HCT116 (cell line): ENCODE results near the gene TIMM29. TPM values are rescaled to one million over a fixed set of nuclear protein-coding genes. Genes with fewer than 3 reads are reported as not detected.
"Not testable (repeated sequence)": the region's sequence is repeated elsewhere in the genome, so short reads cannot be mapped to it uniquely, and the experiment has no call there.

ENCODE experiments used
- ATAC-seq: fragments of 200-7000 bp; cut with Tn5 transposase; 2 replicates; pipeline ENCODE4 v1.9.1; 2020; ENCODE audit warnings: mild to moderate bottlenecking, moderate library complexity
- BruUV-seq: library from RNA; stranded (reverse); fragments of 400-500 nt; replicated peaks from 2 replicates; lab custom pipeline; 2021; lab: Mats Ljungman, UMichigan
- CTCF ChIA-PET: fragments of 300-600 bp; sonication (Branson Sonifier 250); formaldehyde crosslinking; loops from one replicate; lab custom pipeline; 2021; ENCODE audit warnings: antibody characterized with exemption; lab: Charles Lee
- POLR2A ChIA-PET: fragments of 300-600, 350-600 bp; sonication (Branson Sonifier 250); formaldehyde crosslinking; loops from one replicate; lab custom pipeline; 2021; ENCODE audit warnings: antibody characterized with exemption; lab: Charles Lee
- RAD21 ChIA-PET, 2 experiments: fragments of 300-600 bp; sonication (Branson Sonifier 250); formaldehyde crosslinking; loops; one replicate each; lab custom pipeline; 2023; ENCODE audit warnings: low total read pairs in 2 of 2; ENCODE audit not compliant: uncharacterized antibody in 2 of 2, unreplicated experiment in 2 of 2, low non-redundant PET in 1 of 2; lab: Charles Lee
- DNase-seq: peaks from one replicate; pipeline ENCODE4 v3.0.0-alpha.2; 2010; ENCODE audit warnings: low read depth, low spot score
- H2AFZ ChIP-seq: fragments of 200-600 bp; shearing (Covaris generic), sonication (generic); 2 replicates; pipeline ENCODE4 v1.6.1; 2017; ENCODE audit warnings: low read depth, mixed run types, mixed read lengths, antibody characterized with exemption, low read length; ENCODE audit not compliant: poor library complexity, severe bottlenecking
- H3K27ac ChIP-seq: 2 replicates; pipeline ENCODE4 v1.5.1; 2012; ENCODE audit warnings: low read depth, low read length
- H3K27me3 ChIP-seq: fragments of 200-600 bp; sonication (generic); 2 replicates; pipeline ENCODE4 v1.6.1; 2016; ENCODE audit warnings: mixed run types, low read length, mixed read lengths; ENCODE audit not compliant: insufficient read depth
- H3K36me3 ChIP-seq, 2 experiments: fragments of 200-500 bp in 1 of 2; fragments of 200-600 bp in 1 of 2; sonication (Bioruptor generic) in 1 of 2; sonication (generic) in 1 of 2; 2 replicates each; pipeline versions ENCODE4 v1.5.1 to v1.6.1; 2014 to 2016; ENCODE audit warnings: low read length in 2 of 2, inconsistent platforms in 1 of 2, mixed read lengths in 1 of 2, mixed run types in 1 of 2; ENCODE audit not compliant: insufficient read depth in 2 of 2, control insufficient read depth in 1 of 2
- H3K4me1 ChIP-seq, 2 experiments: fragments of 200-600 bp in 1 of 2; sonication (generic) in 1 of 2; 2 replicates each; pipeline versions ENCODE4 v1.5.1 to v1.6.1; 2012 to 2017; ENCODE audit warnings: low read length in 2 of 2, inconsistent platforms in 1 of 2, mild to moderate bottlenecking in 1 of 2, mixed read lengths in 1 of 2, mixed run types in 1 of 2, moderate library complexity in 1 of 2; ENCODE audit not compliant: insufficient read depth in 2 of 2, control insufficient read depth in 1 of 2
- H3K4me2 ChIP-seq: fragments of 200-600 bp; sonication (generic); 2 replicates; pipeline ENCODE4 v1.6.1; 2017; ENCODE audit warnings: mixed run types, low read length, mixed read lengths
- H3K4me3 ChIP-seq, 2 experiments: fragments of 200-600 bp in 1 of 2; sonication (generic) in 1 of 2; replicated peaks in 1 of 2; 2 replicates each; pipeline ENCODE4 v1.5.1; 2011 to 2016; ENCODE audit warnings: low read length in 2 of 2, control low read depth in 1 of 2, low read depth in 1 of 2, mild to moderate bottlenecking in 1 of 2, mixed read lengths in 1 of 2, mixed run types in 1 of 2
- H3K79me2 ChIP-seq: fragments of 200-600 bp; sonication (generic); 2 replicates; pipeline ENCODE4 v1.6.1; 2017; ENCODE audit warnings: mild to moderate bottlenecking, mixed run types, low read length, moderate library complexity, mixed read lengths; ENCODE audit not compliant: insufficient read depth
- H3K9ac ChIP-seq: fragments of 200-600 bp; sonication (generic); 2 replicates; pipeline ENCODE4 v1.6.1; 2016; ENCODE audit warnings: low read length, mixed read lengths
- H3K9me2 ChIP-seq: fragments of 200-600 bp; sonication (generic), shearing (Covaris generic); 2 replicates; pipeline ENCODE4 v1.6.1; 2017; ENCODE audit warnings: mixed run types, mild to moderate bottlenecking, moderate library complexity; ENCODE audit not compliant: insufficient read depth
- H3K9me3 ChIP-seq, 2 experiments: fragments of 200-500 bp in 1 of 2; fragments of 200-600 bp in 1 of 2; sonication (Bioruptor generic) in 1 of 2; sonication (generic) in 1 of 2; 2 replicates each; pipeline ENCODE4 v1.6.1; 2014 to 2017; ENCODE audit warnings: low read length in 2 of 2, mixed read lengths in 2 of 2, inconsistent platforms in 1 of 2, low read depth in 1 of 2, mild to moderate bottlenecking in 1 of 2, mixed run types in 1 of 2, moderate library complexity in 1 of 2; ENCODE audit not compliant: control insufficient read depth in 1 of 2, insufficient read depth in 1 of 2
- H4K20me1 ChIP-seq: fragments of 200-600 bp; sonication (generic), shearing (Covaris generic); 2 replicates; pipeline ENCODE4 v1.6.1; 2017; ENCODE audit warnings: mixed run types, mild to moderate bottlenecking, moderate library complexity; ENCODE audit not compliant: insufficient read depth
- CBX3 ChIP-seq: IDR thresholded peaks from 2 replicates; pipeline ENCODE4 v1.6.1; 2012; ENCODE audit warnings: low read depth
- ELF1 ChIP-seq: IDR thresholded peaks from 2 replicates; pipeline ENCODE4 v1.6.1; 2012; ENCODE audit warnings: low read depth, borderline replicate concordance
- POLR2A ChIP-seq: IDR thresholded peaks from 2 replicates; pipeline ENCODE4 v1.7.0; 2011; ENCODE audit warnings: borderline replicate concordance; ENCODE audit not compliant: insufficient read depth, insufficient read length; ENCODE audit errors: extremely low read depth
- POLR2AphosphoS5 ChIP-seq: IDR thresholded peaks from 2 replicates; pipeline ENCODE4 v1.6.1; 2011; ENCODE audit warnings: mild to moderate bottlenecking, low read depth, low read length, moderate library complexity
- SIN3A ChIP-seq: IDR thresholded peaks from 2 replicates; pipeline ENCODE4 v1.6.1; 2012; ENCODE audit warnings: low read depth
- SP1 ChIP-seq: IDR thresholded peaks from 2 replicates; pipeline ENCODE4 v1.6.1; 2012; ENCODE audit warnings: low read depth
- TCF7L2 ChIP-seq: IDR thresholded peaks from 2 replicates; pipeline ENCODE4 v1.7.0; 2011; ENCODE audit warnings: borderline replicate concordance, inconsistent platforms; ENCODE audit not compliant: insufficient read depth, insufficient read length; ENCODE audit errors: extremely low read depth
- YY1 ChIP-seq: IDR thresholded peaks from 2 replicates; pipeline ENCODE4 v1.6.1; 2011; ENCODE audit warnings: low read length, low read depth, moderate library complexity, mild to moderate bottlenecking; ENCODE audit not compliant: insufficient replicate concordance; ENCODE audit errors: extremely low read depth
- ZFX ChIP-seq: fragments of 450-650 bp; IDR thresholded peaks from 2 replicates; pipeline ENCODE4 v1.6.1; 2017
- ZNF274 ChIP-seq: fragments of 200-500 bp; sonication (Bioruptor generic); IDR thresholded peaks from 2 replicates; pipeline ENCODE4 v1.6.1; 2014; ENCODE audit warnings: mild to moderate bottlenecking, low read depth, low read length, inconsistent platforms
- intact Hi-C: fragments of 100-400 bp; cut with micrococcal nuclease; formaldehyde crosslinking; loops from 2 replicates; pipeline ENCODE4 v1.10.0; 2022
- total RNA-seq: library from RNA; stranded (reverse); gene quantifications from one replicate; pipeline ENCODE4 v1.2.1, GENCODE V29; 2021; ENCODE audit not compliant: unreplicated experiment
- TF ChIP-seq, protein P1 (sequence below): IDR thresholded peaks from 2 replicates; pipeline ENCODE4 v1.6.1; 2012
- TF ChIP-seq, protein P2 (sequence below): IDR thresholded peaks from 2 replicates; pipeline ENCODE4 v1.6.1; 2011; ENCODE audit warnings: mild to moderate bottlenecking, low read length, moderate library complexity; ENCODE audit not compliant: insufficient replicate concordance; ENCODE audit errors: extremely low read depth

Gene TIMM29
- total RNA-seq, 1 experiment from 2014 or later = 20.3 TPM

DNA sequence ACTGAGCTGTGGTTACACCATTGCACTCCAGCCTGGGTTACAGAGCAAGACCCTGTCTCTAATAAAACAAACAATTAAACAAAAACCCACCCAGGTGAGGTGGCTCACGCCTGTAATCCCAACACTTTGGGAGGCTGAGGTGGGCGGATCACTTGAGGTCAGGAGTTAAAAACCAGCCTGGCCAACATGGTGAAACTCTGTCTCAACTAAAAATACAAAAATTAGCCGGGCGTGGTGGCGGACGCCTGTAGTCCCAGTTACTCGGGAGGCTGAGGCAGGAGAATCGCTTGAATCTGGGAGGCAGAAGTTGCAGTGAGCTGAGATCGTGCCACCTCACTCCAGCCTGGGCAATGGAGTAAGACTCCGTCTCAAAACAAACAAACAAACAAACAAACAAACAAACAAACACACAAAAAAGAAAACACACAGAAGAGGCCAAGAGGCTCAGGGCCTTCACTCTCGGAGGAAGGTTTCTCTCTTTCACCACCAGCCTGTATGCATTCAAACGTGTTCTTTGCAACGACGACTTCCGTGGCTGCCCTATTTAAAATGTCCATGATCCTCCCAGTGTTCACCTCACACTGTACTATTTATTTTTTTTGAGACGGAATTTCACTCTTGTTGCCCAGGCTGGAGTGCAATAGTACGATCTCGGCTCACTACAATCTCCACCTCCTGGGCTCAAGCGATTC is 30.8 kb downstream of the TIMM29 start:
- H4K20me1 ChIP-seq, H3K27me3 ChIP-seq, ATAC-seq, RAD21 ChIA-PET, H3K9me3 ChIP-seq, H2AFZ ChIP-seq, H3K36me3 ChIP-seq, H3K9me2 ChIP-seq, POLR2A ChIA-PET, BruUV-seq, intact Hi-C loops, DNase-seq: not testable (repeated sequence)
- Histone ChIP-seq H3K79me2 (peaks cover 32% of the 10 kb centered on the region), H3K27ac (peak overlapping the region; percentile 74), H3K4me1 (peaks cover 16 to 31% of the 10 kb centered on the region in 2 experiments; a peak in 3 of 4 replicates), H3K4me2 (peak overlapping the region; percentile 91), H3K9ac (peak overlapping the region; percentile 91), H3K4me3 (peak overlapping the region; percentile 75 to 83)
- CTCF ChIA-PET = interaction anchor here (0.6 to 1.8 kb wide), 3 partner anchors 12 to 22 kb away, joined by 3 to 4 read pairs (median 4); no protein-coding TSS in a partner anchor

DNA sequence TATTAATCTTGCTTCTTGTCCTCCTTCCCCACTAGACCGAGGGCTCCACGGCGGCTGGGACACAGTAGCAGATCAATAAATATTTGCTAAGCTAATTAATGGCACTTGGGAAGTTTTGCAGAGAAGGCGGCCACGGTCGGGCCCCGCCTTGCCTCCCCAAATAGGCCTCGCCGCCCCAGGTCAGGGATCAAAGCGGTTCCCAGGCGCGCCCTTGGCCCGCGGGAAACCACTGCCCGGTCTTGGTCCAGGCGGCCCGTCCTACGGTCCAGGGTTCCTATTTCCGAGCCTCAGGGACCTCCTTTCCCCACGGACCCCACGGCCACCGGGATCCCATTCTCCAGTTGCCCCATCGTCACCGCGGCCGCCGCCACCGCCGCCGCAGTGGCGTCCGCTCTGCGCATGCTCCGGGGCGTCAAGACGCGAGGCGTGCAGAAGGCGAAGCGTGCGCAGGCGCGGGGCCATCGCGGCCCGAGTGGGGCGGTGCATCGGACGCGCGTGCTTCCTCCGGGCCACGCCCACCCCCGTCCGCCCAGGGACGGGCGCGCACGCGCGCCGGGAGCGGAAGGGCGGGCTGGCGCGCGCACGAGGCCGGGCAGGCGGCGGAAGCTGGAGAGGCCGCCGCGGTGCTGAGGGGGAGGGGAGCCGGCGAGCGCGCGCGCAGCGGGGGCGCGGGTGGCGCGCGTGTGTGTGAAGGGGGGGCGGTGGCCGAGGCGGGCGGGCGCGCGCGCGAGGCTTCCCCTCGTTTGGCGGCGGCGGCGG is 31.9 kb downstream of the TIMM29 start, which contains the start of gene SMARCA4:
Gene SMARCA4 (plus strand): TSS at position 717 of the 759 bp plus-strand sequence. CDS start 23,122 bp downstream, outside the sequence.
- Histone ChIP-seq H3K4me1 (peaks cover 14 to 38% of the 10 kb centered on the region in 2 experiments; a peak in 3 of 4 replicates), H2AFZ (no peak within 1 kb of the TSS), H3K4me2 (peak within 1 kb of the TSS; percentile 91), H4K20me1 (peaks cover 7% of the 10 kb centered on the region; the same call in 1 of the 2 replicates), H3K79me2 (peaks cover 43% of the 10 kb centered on the region), H3K9me2 (no peaks in the 10 kb centered on the region), H3K27me3 (no peaks in the 10 kb centered on the region), H3K9me3 (no peaks in the 10 kb centered on the region), H3K36me3 (peaks cover 3 to 6% of the 10 kb centered on the region in 2 experiments; a peak in 2 of 4 replicates), H3K9ac (peak within 1 kb of the TSS; percentile 91), H3K27ac (peak within 1 kb of the TSS; percentile 74), H3K4me3 (peak within 1 kb of the TSS; percentile 75 to 83)
- ChIA-PET POLR2A (interaction anchor here (0.6 to 1.1 kb wide), 2 partner anchors 18 to 21 kb away, joined by 3 to 7 read pairs; no protein-coding TSS in a partner anchor), RAD21 (no interaction called here), CTCF (interaction anchor here (1.8 kb wide), 1 partner anchor 24 kb away, joined by 4 read pairs; no protein-coding TSS in a partner anchor)
- DNase-seq = peak; percentile 90
- ATAC-seq = peak; percentile 87
- intact Hi-C loops = no loop called here
- TSS peak; percentile 95 for BruUV-seq
- 0 out of 2 replicates have a peak, but pooled peaks have one; percentile 65 for TF ChIP-seq CBX3
- TF ChIP-seq SIN3A = peak; percentile 69; the same call in 1 of the 2 replicates
- peak; percentile 82 for TF ChIP-seq TCF7L2
- TF ChIP-seq SP1 = no peak
- peak; percentile 52 for TF ChIP-seq YY1
- TF ChIP-seq ELF1 = no peak
- peak; percentile 99 for TF ChIP-seq ZFX
- TF ChIP-seq POLR2A = peak; percentile 88
- TF ChIP-seq, protein P1, sequence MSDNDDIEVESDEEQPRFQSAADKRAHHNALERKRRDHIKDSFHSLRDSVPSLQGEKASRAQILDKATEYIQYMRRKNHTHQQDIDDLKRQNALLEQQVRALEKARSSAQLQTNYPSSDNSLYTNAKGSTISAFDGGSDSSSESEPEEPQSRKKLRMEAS = peak; percentile 95
- TF ChIP-seq, protein P2, sequence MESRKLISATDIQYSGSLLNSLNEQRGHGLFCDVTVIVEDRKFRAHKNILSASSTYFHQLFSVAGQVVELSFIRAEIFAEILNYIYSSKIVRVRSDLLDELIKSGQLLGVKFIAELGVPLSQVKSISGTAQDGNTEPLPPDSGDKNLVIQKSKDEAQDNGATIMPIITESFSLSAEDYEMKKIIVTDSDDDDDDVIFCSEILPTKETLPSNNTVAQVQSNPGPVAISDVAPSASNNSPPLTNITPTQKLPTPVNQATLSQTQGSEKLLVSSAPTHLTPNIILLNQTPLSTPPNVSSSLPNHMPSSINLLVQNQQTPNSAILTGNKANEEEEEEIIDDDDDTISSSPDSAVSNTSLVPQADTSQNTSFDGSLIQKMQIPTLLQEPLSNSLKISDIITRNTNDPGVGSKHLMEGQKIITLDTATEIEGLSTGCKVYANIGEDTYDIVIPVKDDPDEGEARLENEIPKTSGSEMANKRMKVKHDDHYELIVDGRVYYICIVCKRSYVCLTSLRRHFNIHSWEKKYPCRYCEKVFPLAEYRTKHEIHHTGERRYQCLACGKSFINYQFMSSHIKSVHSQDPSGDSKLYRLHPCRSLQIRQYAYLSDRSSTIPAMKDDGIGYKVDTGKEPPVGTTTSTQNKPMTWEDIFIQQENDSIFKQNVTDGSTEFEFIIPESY = no peak
- TF ChIP-seq POLR2AphosphoS5 = peak; percentile 89
- no peak for TF ChIP-seq ZNF274
- TF ChIP-seq, all 23 proteins: peak for 8
